HepG2 (cell line): ENCODE data around the gene CRYZ. TPM values are rescaled to one million over a fixed set of nuclear protein-coding genes. Genes with fewer than 3 reads are reported as not detected.
A peak's percentile ranks its signal among the peaks of the same experiment; 100 is the strongest.

Source experiments
- ARID3A ChIP-seq: IDR thresholded peaks from 2 replicates; pipeline ENCODE4 v1.6.1; 2012; ENCODE audit warnings: low read depth, low read length, improper control_type of control experiment
- BORCS8-MEF2B ChIP-seq: sonication (generic); formaldehyde crosslinking; IDR thresholded peaks from 2 replicates; pipeline ENCODE4 v1.8.0; 2022; ENCODE audit warnings: mild to moderate bottlenecking, missing genetic modification reagents
- CCDC6 ChIP-seq: sonication (generic); formaldehyde crosslinking; IDR thresholded peaks from 2 replicates; pipeline ENCODE4 v1.8.1; 2022; ENCODE audit warnings: mild to moderate bottlenecking, missing genetic modification reagents, moderate library complexity
- CSRNP2 ChIP-seq: sonication (generic); formaldehyde crosslinking; conservative IDR thresholded peaks from 2 replicates; pipeline ENCODE4 v1.8.0; 2022; ENCODE audit warnings: low read depth, missing genetic modification reagents
- DPF2 ChIP-seq: sonication (generic); formaldehyde crosslinking; IDR thresholded peaks from 2 replicates; pipeline ENCODE4 v1.4.0; 2020; ENCODE audit warnings: mild to moderate bottlenecking, low read depth, missing genetic modification reagents, borderline replicate concordance
- ERF ChIP-seq: IDR thresholded peaks from 2 replicates; pipeline ENCODE4 v1.6.1; 2018; ENCODE audit warnings: missing biosample characterization, missing genetic modification reagents
- FOXC1 ChIP-seq: sonication (generic); formaldehyde crosslinking; IDR thresholded peaks from 2 replicates; pipeline ENCODE4 v1.8.0; 2022; ENCODE audit warnings: mild to moderate bottlenecking, missing genetic modification reagents, borderline replicate concordance
- FOXM1 ChIP-seq: sonication (generic); formaldehyde crosslinking; IDR thresholded peaks from 2 replicates; pipeline ENCODE4 v1.5.0; 2020; ENCODE audit warnings: missing genetic modification reagents
- GATA4 ChIP-seq: sonication (generic); IDR thresholded peaks from 2 replicates; pipeline ENCODE4 v1.6.1; 2016; ENCODE audit warnings: antibody characterized with exemption, low read depth, borderline replicate concordance
- HNF1A ChIP-seq, 2 experiments: sonication (generic) in 1 of 2; formaldehyde crosslinking in 1 of 2; IDR thresholded peaks; 2 replicates each; pipeline versions ENCODE4 v1.4.0 to v1.6.1; 2016 to 2020; ENCODE audit warnings: borderline replicate concordance in 1 of 2, low read depth in 1 of 2, mild to moderate bottlenecking in 1 of 2, missing genetic modification reagents in 1 of 2
- NFIB ChIP-seq: sonication (generic); formaldehyde crosslinking; IDR thresholded peaks from 2 replicates; pipeline ENCODE4 v1.9.0; 2021; ENCODE audit warnings: missing genetic modification reagents, mild to moderate bottlenecking, borderline replicate concordance
- SAP130 ChIP-seq: IDR thresholded peaks from 2 replicates; pipeline ENCODE4 v1.6.1; 2016; ENCODE audit warnings: low read depth
- TBP ChIP-seq: sonication (generic); formaldehyde crosslinking; IDR thresholded peaks from 2 replicates; pipeline ENCODE4 v1.5.0; 2020; ENCODE audit warnings: missing genetic modification reagents
- U2AF1 ChIP-seq: fragments of 200-400 bp; formaldehyde crosslinking; optimal IDR thresholded peaks from 2 replicates; pipeline ENCODE3; 2017; ENCODE audit warnings: mild to moderate bottlenecking, low read depth, low read length
- ZFP1 ChIP-seq: IDR thresholded peaks from 2 replicates; pipeline ENCODE4 v1.6.1; 2016
- ZNF143 ChIP-seq: sonication (generic); formaldehyde crosslinking; IDR thresholded peaks from 2 replicates; pipeline ENCODE4 v1.4.0; 2020; ENCODE audit warnings: missing genetic modification reagents
- ZNF3 ChIP-seq: IDR thresholded peaks from 2 replicates; pipeline ENCODE4 v1.7.0; 2017; ENCODE audit warnings: inconsistent platforms
- ZNF7 ChIP-seq: IDR thresholded peaks from 2 replicates; pipeline ENCODE4 v1.6.1; 2016; ENCODE audit warnings: missing biosample characterization, missing genetic modification reagents
- ZNF792 ChIP-seq: IDR thresholded peaks from 2 replicates; pipeline ENCODE4 v1.6.1; 2016
- ZSCAN12 ChIP-seq: sonication (generic); formaldehyde crosslinking; IDR thresholded peaks from 2 replicates; pipeline ENCODE4 v1.9.0; 2021; ENCODE audit warnings: mild to moderate bottlenecking, missing genetic modification reagents
- polyA plus RNA-seq, 8 experiments: library from polyadenylated mRNA; depleted of rRNA in 3 of 8; stranded (reverse) in 7 of 8; unstranded in 1 of 8; fragments of >200 nt; fragmentation: Illumina TruSeq in 4 of 8; extraction: Trizol in 4 of 8; gene quantifications; 2 replicates each; pipeline versions ENCODE4 v1.2.1 to v1.2.3, GENCODE V29; 2011 to 2016; ENCODE audit warnings: low read depth in 4 of 8, missing spikeins in 1 of 8, mixed read lengths in 1 of 8; ENCODE audit not compliant: insufficient read depth in 1 of 8
- total RNA-seq, 5 experiments: library from RNA; depleted of rRNA; stranded (reverse); fragments of >200 nt; fragmentation: Illumina TruSeq; extraction: Trizol; gene quantifications; 2 replicates each; pipeline ENCODE4 v1.2.3, GENCODE V29; 2016; ENCODE audit warnings: low read depth in 1 of 5
- TF ChIP-seq, protein P1 (sequence below): sonication (generic); formaldehyde crosslinking; IDR thresholded peaks from 2 replicates; pipeline ENCODE4 v1.4.0; 2020; ENCODE audit warnings: missing genetic modification reagents, low read depth, mild to moderate bottlenecking, borderline replicate concordance

The CRYZ gene
- total and polyA plus RNA-seq, 2 of the 13 experiments (the other 11 are each of a cell fraction or from before 2014, with no cell fraction given): 115 to 211 TPM

DNA sequence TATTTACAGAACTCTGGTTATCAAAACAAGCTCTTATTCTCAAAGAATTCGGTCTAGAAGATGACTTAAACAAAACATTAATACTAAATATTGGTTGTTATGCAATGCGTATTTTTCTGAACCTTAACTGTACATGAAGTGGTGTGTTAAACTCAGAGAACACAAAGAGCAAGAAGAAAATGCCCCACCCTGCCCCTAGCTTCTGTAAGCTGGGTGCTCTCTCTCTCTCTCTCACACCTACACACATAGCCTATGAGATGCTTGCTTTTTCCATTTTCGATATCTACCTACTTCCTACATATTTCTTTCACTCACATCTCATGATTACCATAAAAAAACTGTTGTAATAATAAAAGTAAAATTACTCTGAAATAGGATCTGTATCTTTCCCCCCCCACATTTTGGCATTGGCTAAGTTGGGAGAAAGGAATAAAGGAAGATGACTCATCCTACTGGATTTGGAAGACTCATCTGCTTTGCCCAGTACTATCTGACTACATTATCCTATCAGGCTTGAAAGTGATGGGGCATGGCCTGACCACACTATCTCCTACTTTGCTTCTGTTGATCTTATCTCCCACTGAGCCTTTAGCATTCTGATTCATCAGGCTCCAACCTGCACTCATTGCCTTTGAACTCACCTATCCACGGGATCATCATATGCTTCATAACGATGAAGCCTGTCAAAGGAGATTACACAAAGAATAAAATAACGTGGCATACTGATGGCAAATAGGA, 2.9 kb downstream of the CRYZ start (continued):
- no peak for TF ChIP-seq ZSCAN12 (CRISPR knock-in tag)
- no peak for TF ChIP-seq U2AF1
- TF ChIP-seq NFIB (CRISPR knock-in tag): no peak
- TF ChIP-seq SAP130 (CRISPR knock-in tag): peak; percentile 79
- TF ChIP-seq BORCS8-MEF2B (CRISPR knock-in tag): no peak
- TF ChIP-seq FOXM1 (CRISPR knock-in tag): no peak
- TF ChIP-seq ZNF792 (CRISPR knock-in tag): peak; percentile 76
- TF ChIP-seq, protein P1, sequence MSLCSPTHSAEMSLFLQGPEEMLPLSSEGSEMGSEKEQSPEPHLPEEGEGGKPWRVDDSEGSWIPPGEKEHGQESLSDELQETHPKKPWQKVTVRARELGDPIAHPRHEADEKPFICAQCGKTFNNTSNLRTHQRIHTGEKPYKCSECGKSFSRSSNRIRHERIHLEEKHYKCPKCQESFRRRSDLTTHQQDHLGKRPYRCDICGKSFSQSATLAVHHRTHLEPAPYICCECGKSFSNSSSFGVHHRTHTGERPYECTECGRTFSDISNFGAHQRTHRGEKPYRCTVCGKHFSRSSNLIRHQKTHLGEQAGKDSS (CRISPR knock-in tag): no peak
- TF ChIP-seq ZNF143 (CRISPR knock-in tag): no peak
- TF ChIP-seq HNF1A (IDR thresholded peaks at IDR 0.05; ENCODE audit: low read depth): no peak
- TF ChIP-seq HNF1A (CRISPR knock-in tag; IDR thresholded peaks at IDR 0.05; ENCODE audit: borderline replicate concordance): no peak
- TF ChIP-seq DPF2 (CRISPR knock-in tag): no peak
- no peak for TF ChIP-seq ZFP1 (CRISPR knock-in tag)
- no peak for TF ChIP-seq ZNF7
- TF ChIP-seq CSRNP2 (CRISPR knock-in tag): no peak
- no peak for TF ChIP-seq FOXC1 (CRISPR knock-in tag)
- peak; percentile 65; the same call in 1 of the 2 replicates for TF ChIP-seq ARID3A
- TF ChIP-seq ZNF3 (CRISPR knock-in tag): no peak
- TF ChIP-seq TBP (CRISPR knock-in tag): no peak
- no peak for TF ChIP-seq CCDC6 (CRISPR knock-in tag)
- TF ChIP-seq ERF (CRISPR knock-in tag): 0 out of 2 replicates have a peak, but pooled peaks have one; percentile 33
- no peak for TF ChIP-seq GATA4
